ENCODE results near the gene PRRG4.

- no peak for TF ChIP-seq EZH2 (IDR thresholded peaks at IDR 0.05; ENCODE audit: low read length)
- peak; percentile 19 to 57 (median 48) for TF ChIP-seq CTCF (optimal IDR thresholded peaks at IDR 0.05 in 1 of 3, IDR thresholded peaks at IDR 0.05 in 1 of 3, conservative IDR thresholded peaks at IDR 0.05 in 1 of 3; ENCODE audit: extremely low read depth in 1 of 3, insufficient read depth in 2 of 3, low read length in 3 of 3)
Observed at GRCh38 chr11:32884770-32885384, 55.1 kb downstream of the PRRG4 start.
